AML-193 (cell line): Measurements from ENCODE around the gene VPS35L.
"Not testable (repeated sequence)": the region's sequence is repeated elsewhere in the genome, so short reads cannot be mapped to it uniquely, and the experiment has no call there.

ENCODE experiments used
- DNase-seq, 2 experiments: peaks; one replicate each; lab custom pipeline; 2025; lab: John Stamatoyannopoulos, UW

Gene VPS35L

GRCh38 chr16:19649980-19650379 lies 94.5 kb downstream of the VPS35L start:
- DNase-seq = no peak

- DNase-seq = no peak
These were observed 98.6 kb downstream of the VPS35L start for GRCh38 chr16:19654147-19654546.

GRCh38 chr16:19655242-19655777 lies 99.8 kb downstream of the VPS35L start:
- DNase-seq = no peak

- no peak for DNase-seq
These were observed 102.3 kb downstream of the VPS35L start for GRCh38 chr16:19657831-19658230.

- no peak for DNase-seq
These were observed 104.1 kb downstream of the VPS35L start for GRCh38 chr16:19659554-19659953.

- no peak for DNase-seq
These were observed 104.9 kb downstream of the VPS35L start for GRCh38 chr16:19660432-19660831.

GRCh38 chr16:19662351-19662750 lies 106.8 kb downstream of the VPS35L start:
- DNase-seq = no peak

- DNase-seq = no peak
These were observed 108.7 kb downstream of the VPS35L start for GRCh38 chr16:19664166-19664565.

GRCh38 chr16:19665313-19665712 lies 109.8 kb downstream of the VPS35L start:
- DNase-seq = not testable (repeated sequence)

GRCh38 chr16:19666477-19666876 lies 111.0 kb downstream of the VPS35L start:
- no peak for DNase-seq

GRCh38 chr16:19672378-19672777 lies 116.9 kb downstream of the VPS35L start:
- no peak for DNase-seq

- DNase-seq = no peak
These were observed 119.0 kb downstream of the VPS35L start for GRCh38 chr16:19674485-19674884.

- DNase-seq = no peak
These were observed 121.9 kb downstream of the VPS35L start for GRCh38 chr16:19677402-19677801.

- no peak for DNase-seq
These were observed 123.3 kb downstream of the VPS35L start for GRCh38 chr16:19678804-19679203.

- DNase-seq = not testable (repeated sequence)
These were observed 123.8 kb downstream of the VPS35L start for GRCh38 chr16:19679281-19679680.

GRCh38 chr16:19680881-19681340 lies 125.4 kb downstream of the VPS35L start:
- DNase-seq = no peak

GRCh38 chr16:19681637-19682036 lies 126.1 kb downstream of the VPS35L start:
- no peak for DNase-seq

GRCh38 chr16:19683453-19684236 lies 128.1 kb downstream of the VPS35L start:
- DNase-seq = no peak

GRCh38 chr16:19685176-19685575 lies 129.7 kb downstream of the VPS35L start:
- DNase-seq = no peak

- DNase-seq = no peak
These were observed 131.8 kb downstream of the VPS35L start for GRCh38 chr16:19687279-19687678.

- no peak for DNase-seq
These were observed 133.0 kb downstream of the VPS35L start for GRCh38 chr16:19688396-19689024.

- DNase-seq = no peak
These were observed 133.8 kb downstream of the VPS35L start for GRCh38 chr16:19689342-19689741.

GRCh38 chr16:19690196-19690595 lies 134.7 kb downstream of the VPS35L start:
- DNase-seq = no peak
